GM12872 (cell line): Measurements from ENCODE around the gene ANAPC15.

Experiments
- CTCF ChIP-seq: IDR thresholded peaks from 3 replicates; pipeline ENCODE4 v1.5.1; 2011; ENCODE audit warnings: low read depth, mild to moderate bottlenecking, low read length, moderate library complexity; ENCODE audit not compliant: insufficient read depth

ANAPC15 gene

GRCh38 chr11:72105888-72106287 lies 6.6 kb downstream of the ANAPC15 start, which contains the start of gene TOMT:
Gene TOMT, plus strand, starts transcription at chr11:72105924. Its CDS starts 28 bp downstream, at chr11:72105952.
- TF ChIP-seq CTCF, result no peak

- TF ChIP-seq CTCF, result no peak
These were observed 8.7 kb downstream of the ANAPC15 start for GRCh38 chr11:72103754-72104167.

GRCh38 chr11:72102946-72103753 lies 9.3 kb downstream of the ANAPC15 start, which contains the start of gene LAMTOR1:
Gene LAMTOR1, minus strand, starts transcription at chr11:72103297. Its CDS starts 73 bp downstream, at chr11:72103224.
- peak; percentile 53 for TF ChIP-seq CTCF

GRCh38 chr11:72102631-72102945 lies 9.9 kb downstream of the ANAPC15 start:
- no peak for TF ChIP-seq CTCF

GRCh38 chr11:72102162-72102561 lies 10.3 kb downstream of the ANAPC15 start:
- TF ChIP-seq CTCF, result no peak

GRCh38 chr11:72100462-72100861 lies 12.0 kb downstream of the ANAPC15 start:
- TF ChIP-seq CTCF, result no peak

- no peak for TF ChIP-seq CTCF
These were observed 12.5 kb downstream of the ANAPC15 start for GRCh38 chr11:72100009-72100408.
